ENCODE data around the gene ERAL1.

DNA sequence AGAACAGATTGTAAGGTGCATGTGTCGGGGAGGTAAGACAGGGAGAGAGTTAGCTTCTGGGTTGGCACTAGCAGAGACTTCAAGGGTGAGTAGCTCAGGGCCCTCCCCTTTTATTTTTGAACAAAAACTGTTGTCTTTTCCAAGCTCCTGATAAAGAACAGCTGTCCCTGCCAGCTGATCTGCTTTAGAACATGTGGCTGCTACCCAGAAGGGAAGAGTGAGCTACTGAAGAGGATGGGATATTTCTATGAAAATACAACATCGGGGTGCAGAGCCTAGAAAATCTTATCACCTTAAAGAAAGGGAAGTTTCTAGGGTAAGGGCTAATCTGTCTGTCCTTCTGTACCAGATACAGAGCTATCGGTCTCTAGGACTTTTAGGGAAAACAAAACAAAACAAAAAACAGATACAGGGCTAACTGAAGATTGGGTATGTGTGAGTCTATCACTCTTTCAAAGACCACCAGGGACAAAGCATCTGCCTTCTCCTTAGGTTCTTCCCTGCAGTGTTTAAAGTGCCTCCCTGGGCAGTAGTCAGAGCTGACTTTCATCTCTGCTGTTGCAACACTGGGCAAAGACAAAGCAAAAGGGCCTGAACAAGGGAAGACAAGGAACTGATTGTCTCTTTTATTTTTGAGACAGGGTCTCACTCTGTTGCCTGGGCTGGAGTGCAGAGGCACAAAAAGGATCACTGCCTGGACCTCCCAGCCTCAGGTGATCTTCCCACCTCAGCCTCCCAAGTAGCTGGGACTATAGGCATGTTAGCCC, 53.1 kb downstream of the ERAL1 start:
- TF ChIP-seq SUZ12 (IDR thresholded peaks at IDR 0.05; ENCODE audit: extremely low read depth, insufficient read depth, insufficient read length) (no peak), YY1 (IDR thresholded peaks at IDR 0.05; ENCODE audit: insufficient read depth, insufficient read length) (no peak), ZNF274 (IDR thresholded peaks at IDR 0.05; ENCODE audit: low read depth, low read length) (no peak)

All from NT2/D1 (cell line).